ENCODE data around the gene CLIC6. TPM values are rescaled to one million over a fixed set of nuclear protein-coding genes. Genes with fewer than 3 reads are reported as not detected.

The CLIC6 gene
- polyA plus RNA-seq, 1 experiment: 0.04 TPM

GRCh38 chr21:34650861-34651431 lies 17.8 kb upstream of the CLIC6 start:
- H3K36me3 ChIP-seq (ENCODE audit: control insufficient read depth, insufficient read depth, low read length): no peaks in the 10 kb centered on the region
- H3K27me3 ChIP-seq (ENCODE audit: control insufficient read depth, insufficient read depth, low read length): peaks cover 15% of the 10 kb centered on the region
- POLR2A ChIA-PET: no interaction called here
- no peak overlapping the region for H3K4me3 ChIP-seq (ENCODE audit: low read depth, low read length)
- CTCF ChIA-PET: interaction anchor here (1.3 kb wide), 1 partner anchor 8 kb away, joined by 5 read pairs; no protein-coding TSS in a partner anchor
- no peak for DNase-seq (ENCODE audit: low read depth)
- TF ChIP-seq CTCF (IDR thresholded peaks at IDR 0.05; ENCODE audit: insufficient read depth, low read depth, low read length): no peak

GRCh38 chr21:34651642-34652041 lies 17.2 kb upstream of the CLIC6 start:
- Histone ChIP-seq H3K27me3 (ENCODE audit: control insufficient read depth, insufficient read depth, low read length) (peaks cover 17% of the 10 kb centered on the region), H3K4me3 (ENCODE audit: low read depth, low read length) (no peak overlapping the region), H3K36me3 (ENCODE audit: control insufficient read depth, insufficient read depth, low read length) (no peaks in the 10 kb centered on the region)
- no peak for DNase-seq (ENCODE audit: low read depth)
- ChIA-PET CTCF (interaction anchor here (0.5 to 1.3 kb wide), 2 partner anchors 7 to 297 kb away, joined by 4 to 5 read pairs; no protein-coding TSS in a partner anchor), POLR2A (no interaction called here)
- TF ChIP-seq CTCF (IDR thresholded peaks at IDR 0.05; ENCODE audit: insufficient read depth, low read depth, low read length): no peak

GRCh38 chr21:34653522-34653921 lies 15.3 kb upstream of the CLIC6 start:
- H3K4me3 ChIP-seq (ENCODE audit: low read depth, low read length): no peak overlapping the region
- DNase-seq (ENCODE audit: low read depth): no peak
- CTCF ChIA-PET: interaction anchor here (0.6 to 1.7 kb wide), 3 partner anchors 14 to 94 kb away, joined by 3 to 5 read pairs (median 3); no protein-coding TSS in a partner anchor
- TF ChIP-seq CTCF (IDR thresholded peaks at IDR 0.05; ENCODE audit: insufficient read depth, low read depth, low read length): no peak
- no peaks in the 10 kb centered on the region for H3K36me3 ChIP-seq (ENCODE audit: control insufficient read depth, insufficient read depth, low read length)
- H3K27me3 ChIP-seq (ENCODE audit: control insufficient read depth, insufficient read depth, low read length): peaks cover 17% of the 10 kb centered on the region
- POLR2A ChIA-PET: no interaction called here

- no peak for DNase-seq (ENCODE audit: low read depth)
- H3K36me3 ChIP-seq (ENCODE audit: control insufficient read depth, insufficient read depth, low read length): no peaks in the 10 kb centered on the region
- peaks cover 8% of the 10 kb centered on the region for H3K27me3 ChIP-seq (ENCODE audit: control insufficient read depth, insufficient read depth, low read length)
- TF ChIP-seq CTCF (IDR thresholded peaks at IDR 0.05; ENCODE audit: insufficient read depth, low read depth, low read length): no peak
- CTCF ChIA-PET: no interaction called here
- no peak overlapping the region for H3K4me3 ChIP-seq (ENCODE audit: low read depth, low read length)
- POLR2A ChIA-PET: no interaction called here
Measured at GRCh38 chr21:34661848-34662247, 6.9 kb upstream of the CLIC6 start.

GRCh38 chr21:34667761-34668160 lies 1.0 kb upstream of the CLIC6 start:
- TF ChIP-seq CTCF (IDR thresholded peaks at IDR 0.05; ENCODE audit: insufficient read depth, low read depth, low read length): no peak
- ChIA-PET CTCF (interaction anchor here (1.4 kb wide), 1 partner anchor 14 kb away, joined by 3 read pairs; no protein-coding TSS in a partner anchor), POLR2A (no interaction called here)
- no peak overlapping the region for H3K4me3 ChIP-seq (ENCODE audit: low read depth, low read length)
- H3K36me3 ChIP-seq (ENCODE audit: control insufficient read depth, insufficient read depth, low read length): no peaks in the 10 kb centered on the region
- peaks cover 42% of the 10 kb centered on the region for H3K27me3 ChIP-seq (ENCODE audit: control insufficient read depth, insufficient read depth, low read length)
- no peak for DNase-seq (ENCODE audit: low read depth)

Measured in BJ (cell line).